NCI-H146 (cell line): Measurements from ENCODE around the gene RPL29.

Source experiments
- DNase-seq: peaks from one replicate; lab custom pipeline; 2025; lab: John Stamatoyannopoulos, UW

RPL29 gene

DNA sequence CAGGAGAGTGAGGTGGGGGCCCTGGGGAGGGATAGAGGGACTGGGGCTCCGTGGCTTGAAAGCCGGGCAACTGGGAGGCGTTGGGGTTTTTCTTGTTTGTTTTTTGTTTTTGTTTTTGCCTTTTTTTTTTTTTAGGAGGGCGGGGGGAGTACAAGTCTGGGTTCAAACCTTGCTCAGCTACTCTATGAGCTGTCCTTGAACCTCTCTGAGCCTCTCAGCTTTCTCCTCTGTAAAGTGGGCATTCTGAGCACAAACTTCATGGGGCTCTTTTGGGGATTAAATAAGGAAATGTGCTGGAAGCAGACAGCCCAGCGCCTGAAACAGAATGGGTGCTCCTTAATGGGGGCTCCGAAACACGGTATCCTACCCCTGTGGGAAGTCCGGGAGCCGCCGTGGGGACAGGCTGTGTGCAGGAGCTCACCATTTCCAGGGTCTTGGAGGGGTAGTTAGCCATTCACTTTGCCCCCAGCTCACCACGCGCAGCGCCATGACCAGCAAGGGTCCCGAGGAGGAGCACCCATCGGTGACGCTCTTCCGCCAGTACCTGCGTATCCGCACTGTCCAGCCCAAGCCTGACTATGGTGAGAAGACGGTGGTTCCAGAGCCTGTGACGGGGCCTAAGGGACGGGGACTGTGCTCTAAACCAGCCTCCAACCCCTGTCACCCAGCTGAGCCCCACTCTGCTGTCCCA lies 12.0 kb downstream of the RPL29 start:
- DNase-seq: no peak

DNA sequence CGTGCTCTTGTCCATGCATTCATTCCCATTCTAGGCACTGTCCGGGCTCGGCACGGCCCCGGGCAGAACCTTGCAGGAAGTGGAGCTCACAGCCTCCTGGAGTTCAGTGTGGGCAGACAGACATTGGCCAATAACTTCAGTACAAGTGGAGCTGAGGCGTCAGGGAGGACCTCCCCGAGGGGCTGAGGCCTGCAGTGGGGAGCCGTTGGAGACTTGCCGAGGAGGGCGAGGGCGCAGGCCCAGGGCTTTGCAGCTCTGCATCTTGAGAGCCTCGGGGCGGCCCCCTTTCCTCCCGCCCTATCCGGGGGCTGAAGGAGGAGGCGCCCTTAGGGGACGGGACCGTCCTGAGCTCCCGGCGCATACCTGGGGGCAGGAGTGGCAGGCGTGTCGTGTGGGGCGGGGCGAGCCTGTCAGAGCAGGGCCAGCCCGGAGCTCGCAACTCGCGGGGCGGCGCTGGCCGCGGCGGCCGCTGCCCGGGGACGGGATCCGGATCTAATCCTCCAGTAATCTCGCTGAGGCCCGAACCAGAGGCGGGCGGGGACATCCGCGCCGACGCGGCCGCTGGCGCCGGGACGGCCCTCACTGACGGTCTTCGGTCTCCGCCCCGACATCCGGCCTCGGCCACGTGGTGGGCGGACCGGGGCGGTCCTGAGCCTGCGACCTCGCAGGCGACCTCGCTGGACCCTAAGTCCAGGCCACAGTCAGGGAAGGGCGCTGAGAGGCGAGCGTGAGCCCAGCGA lies 12.7 kb downstream of the RPL29 start, which contains the start of gene ACY1:
ACY1 (plus strand) TSS at position 698 of the 740 bp plus-strand sequence. CDS start 530 bp downstream, outside the sequence.
- DNase-seq: peak; percentile 67

DNA sequence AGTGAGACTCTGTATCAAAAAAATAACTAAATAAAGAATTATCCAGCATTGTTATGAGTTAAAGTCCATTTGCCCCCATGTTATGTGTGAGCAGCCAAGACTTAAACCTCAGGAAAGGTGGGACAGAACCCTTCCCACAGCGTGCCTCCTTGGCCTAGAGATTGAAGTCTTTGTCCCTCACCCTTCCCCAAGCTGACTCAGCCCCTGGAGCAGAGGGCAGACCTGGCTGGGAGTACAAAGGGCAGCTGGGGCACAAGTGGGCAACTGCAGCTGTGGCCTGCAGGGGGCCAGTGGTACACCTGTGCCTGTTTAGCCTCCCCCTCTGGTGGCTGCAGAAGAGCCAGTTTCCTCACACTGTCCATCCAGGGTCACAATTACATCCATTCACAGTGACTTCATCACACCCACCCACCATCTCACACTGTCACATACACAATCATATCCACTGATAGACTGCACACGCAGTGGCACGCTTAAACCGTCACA lies 13.3 kb downstream of the RPL29 start:
- DNase-seq: peak; percentile 71

DNA sequence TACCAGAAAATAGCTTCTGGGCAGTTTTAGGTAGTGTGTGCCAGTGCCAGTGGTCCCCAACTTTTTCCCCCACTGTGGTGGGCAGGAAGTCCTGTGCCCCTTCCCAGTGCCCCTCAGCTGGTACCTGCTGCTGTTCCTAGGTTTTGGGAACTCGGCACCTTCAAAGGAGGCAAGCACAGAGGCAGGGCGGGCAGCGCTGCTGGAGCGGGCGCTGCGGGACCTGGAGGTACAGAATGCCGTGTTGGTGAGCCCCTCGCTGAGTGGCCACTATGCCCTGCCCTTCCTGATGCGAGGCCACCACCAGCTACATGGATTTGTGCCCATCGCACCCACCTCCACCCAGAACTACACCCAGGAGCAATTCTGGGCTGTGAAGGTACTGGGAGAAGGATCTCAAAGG lies 15.4 kb downstream of the RPL29 start:
- DNase-seq: no peak

DNA sequence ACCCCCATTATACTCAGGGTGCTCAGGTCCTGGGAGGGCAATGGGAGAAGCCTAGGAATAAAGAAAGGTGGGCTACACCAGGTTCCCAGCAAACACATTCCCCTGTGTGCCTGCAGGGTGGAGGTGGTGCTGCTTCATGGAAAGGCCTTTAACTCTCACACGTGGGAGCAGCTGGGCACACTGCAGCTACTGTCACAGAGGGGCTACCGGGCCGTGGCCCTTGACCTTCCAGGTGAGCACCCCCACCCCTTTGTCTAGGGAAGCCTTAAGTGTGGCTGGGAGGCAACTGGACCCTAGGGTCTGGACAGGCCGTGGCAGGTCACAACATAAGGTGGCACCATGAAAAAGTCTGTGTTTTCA lies 17.6 kb downstream of the RPL29 start:
- no peak for DNase-seq

DNA sequence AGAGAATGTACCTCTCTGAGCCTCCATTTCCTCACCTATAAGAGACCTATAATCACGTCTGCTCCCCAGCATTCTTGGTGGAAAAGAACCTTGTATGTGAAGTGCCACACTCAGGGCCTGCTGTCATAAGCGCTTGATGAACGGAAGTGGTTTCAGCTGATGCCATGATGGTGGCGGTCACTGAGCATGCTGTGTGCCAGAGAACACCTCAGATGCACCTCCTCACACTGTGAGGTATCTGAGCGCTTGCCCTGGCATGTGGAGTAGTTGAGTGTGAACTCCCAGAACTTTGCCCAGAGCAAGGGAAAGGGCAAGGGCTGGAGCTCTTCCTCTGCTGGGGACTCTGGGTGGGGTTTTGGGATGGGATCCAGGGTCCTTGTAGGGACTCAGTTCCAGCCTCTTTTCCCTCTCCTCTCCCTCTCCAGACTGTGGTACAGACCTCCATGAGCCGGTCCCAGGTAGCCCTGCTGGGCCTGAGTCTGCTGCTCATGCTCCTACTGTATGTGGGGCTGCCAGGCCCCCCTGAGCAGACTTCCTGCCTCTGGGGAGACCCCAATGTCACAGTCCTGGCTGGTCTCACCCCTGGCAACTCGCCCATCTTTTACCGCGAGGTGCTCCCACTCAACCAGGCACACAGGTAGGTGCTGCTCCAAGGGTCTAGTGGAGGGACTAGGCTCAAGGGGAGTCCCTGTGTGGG lies 18.1 kb downstream of the RPL29 start:
- no peak for DNase-seq

DNA sequence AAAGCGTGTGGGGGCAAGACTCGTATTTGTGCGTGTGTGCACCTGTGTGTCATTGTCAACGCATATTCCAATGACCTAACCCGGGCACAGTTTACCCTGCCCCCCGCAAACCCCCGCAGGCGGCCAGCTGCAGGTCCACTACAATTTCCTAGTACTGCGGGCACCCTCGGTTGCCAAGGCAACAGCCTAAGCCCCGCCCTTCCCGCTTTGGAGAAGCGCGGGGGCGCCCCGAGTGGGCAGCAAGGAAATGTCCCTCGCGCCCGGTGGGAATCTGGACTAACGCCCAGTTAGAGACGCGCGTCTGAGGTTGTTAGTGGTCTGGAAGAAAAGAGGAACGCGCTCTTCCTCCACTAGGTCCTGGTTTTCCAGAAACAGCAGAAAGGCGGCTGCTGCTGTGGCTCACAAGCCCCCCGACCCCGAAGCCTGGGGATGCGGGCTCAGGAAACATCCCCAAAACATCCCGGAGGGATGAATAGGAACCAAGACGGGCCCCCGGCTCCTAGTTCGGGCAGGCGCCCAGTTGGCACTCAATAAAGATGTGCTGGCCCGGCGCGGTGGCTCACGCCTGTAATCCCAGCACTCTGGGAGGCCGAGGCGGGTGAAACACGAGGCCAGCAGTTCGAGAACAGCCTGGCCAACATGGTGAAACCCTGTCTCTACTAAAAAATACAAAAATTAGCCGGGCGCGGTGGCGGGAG lies 19.7 kb downstream of the RPL29 start:
- DNase-seq: peak; percentile 77

DNA sequence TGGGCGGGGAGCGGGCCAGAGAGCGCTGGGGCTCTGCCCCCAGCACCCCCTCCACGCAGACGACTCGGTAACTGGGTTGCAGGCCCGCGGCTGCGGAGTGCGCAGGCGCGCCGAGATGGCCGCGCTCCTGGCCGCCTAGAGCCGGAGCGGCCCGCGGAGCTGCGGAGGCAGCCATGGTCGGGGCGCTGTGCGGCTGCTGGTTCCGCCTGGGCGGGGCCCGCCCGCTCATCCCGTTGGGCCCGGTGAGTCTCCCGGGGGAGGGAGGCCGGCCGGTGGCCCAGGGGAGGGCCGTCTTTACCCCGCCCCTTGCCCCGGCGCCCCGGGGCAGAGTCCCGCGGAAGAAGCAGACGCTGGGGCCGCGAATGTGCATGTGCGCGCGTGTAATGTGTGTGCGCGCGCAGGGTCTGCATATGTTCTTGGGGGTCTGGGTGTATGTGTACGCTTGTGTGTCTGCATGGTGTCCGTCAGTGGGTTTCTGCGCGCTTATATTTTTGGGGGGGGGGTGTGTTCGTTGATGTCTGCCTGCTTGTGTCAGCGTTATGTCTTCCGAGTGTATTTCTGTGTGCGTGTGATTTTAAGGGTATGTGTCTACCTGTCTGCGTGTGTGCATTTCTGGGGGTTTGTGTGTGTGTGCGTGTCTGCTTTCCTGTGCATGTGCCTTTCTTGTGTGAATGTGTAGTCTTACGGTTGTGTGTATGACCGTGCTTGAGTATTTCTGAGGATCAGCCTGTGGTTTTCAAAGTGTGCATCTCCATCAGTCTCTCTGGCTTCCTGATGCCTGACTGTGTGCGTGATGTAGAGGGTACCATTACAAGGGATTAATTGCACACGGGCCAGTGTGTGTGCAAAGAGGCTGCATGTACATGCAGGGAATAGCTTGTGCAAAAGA lies 20.5 kb downstream of the RPL29 start, which contains the start of gene ABHD14A:
ABHD14A (plus strand) TSS at position 102 of the 889 bp plus-strand sequence; CDS start at position 174, 72 bp downstream.
- peak; percentile 61 for DNase-seq

DNA sequence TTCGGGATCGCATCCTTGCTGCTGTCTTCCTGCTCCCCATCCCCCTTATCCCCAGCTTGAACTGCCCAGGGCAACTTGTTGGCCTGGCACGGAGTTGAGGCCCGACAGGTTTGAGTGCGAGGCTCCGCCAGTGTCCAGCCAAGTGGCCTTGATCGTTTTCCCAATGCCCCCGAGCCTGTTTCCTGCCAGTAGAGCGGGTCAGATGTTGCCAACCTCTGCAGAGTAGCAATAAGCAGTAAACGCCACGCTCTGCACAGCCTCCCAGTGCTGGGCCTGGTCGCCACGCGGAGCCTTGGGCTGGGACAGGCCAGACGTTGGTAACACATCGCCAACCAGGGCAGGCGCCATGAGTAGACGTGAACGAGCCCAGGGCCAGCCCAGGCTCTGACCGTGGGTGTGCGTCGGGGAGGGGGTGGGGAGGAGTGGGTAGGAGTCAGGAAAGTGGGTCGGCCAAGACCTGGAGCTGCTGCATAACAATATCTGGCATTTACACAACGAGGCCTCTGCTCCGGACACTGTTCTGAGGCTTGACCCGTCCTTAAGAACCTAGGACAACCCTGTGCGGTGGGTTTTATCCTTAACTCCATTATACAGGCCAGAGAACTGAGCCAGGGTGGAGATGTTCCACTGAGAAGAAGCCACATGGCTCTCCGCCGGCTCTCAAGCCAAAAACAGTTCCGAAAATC lies 21.3 kb downstream of the RPL29 start:
- peak; percentile 44 for DNase-seq

DNA sequence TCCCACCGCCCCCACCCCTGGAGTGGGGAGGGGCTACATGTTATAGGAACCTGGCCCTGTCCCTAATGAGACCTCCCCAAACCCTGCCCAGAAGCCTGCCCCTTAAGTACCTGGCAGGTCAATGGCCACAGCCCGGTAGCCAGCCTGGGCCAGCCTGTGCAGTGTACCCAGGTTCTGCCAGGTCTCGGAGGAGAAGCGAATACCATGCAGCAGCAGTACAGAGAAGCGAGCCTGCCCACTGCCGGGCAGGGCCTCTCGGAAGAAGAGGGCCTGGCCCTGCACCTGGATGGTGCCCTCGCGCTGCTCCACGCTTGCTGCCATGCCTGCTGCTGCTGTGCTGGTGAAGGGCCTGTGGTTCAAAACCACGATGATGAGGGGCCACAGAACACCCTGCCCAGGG lies 24.3 kb downstream of the RPL29 start:
- DNase-seq: no peak

DNA sequence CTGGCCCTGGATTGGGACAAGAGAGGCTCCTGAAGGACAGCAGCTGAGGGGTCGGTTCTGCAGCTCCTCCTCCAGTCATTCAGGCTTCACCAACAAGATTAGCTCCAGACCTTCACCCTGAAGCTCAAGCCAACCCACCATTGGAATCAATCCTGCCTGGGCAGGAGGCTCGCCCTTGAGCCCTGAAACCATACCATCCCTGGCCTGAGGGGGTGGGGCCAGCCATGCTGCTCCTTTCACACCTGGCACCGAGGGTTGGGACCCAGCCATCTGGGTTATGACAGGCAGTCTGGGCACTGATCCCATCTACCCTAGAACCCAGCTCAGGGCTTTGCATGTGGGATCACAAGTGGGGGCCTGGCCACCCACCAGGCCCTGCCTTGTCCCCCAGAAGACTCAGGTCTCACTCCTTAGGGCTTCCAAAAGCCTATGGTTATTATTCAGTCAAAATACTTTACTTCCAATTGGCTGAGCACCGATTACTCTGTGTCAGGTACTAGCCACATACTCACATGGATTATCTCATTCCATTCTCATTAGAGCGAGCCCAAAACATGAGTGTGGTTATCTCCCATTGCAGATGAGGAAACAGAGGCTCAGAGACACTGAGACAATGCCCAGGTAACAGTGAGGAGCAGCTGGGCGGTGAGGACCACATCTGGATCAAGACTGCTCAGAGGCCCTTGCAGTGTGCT lies 24.9 kb downstream of the RPL29 start:
- DNase-seq: no peak

DNA sequence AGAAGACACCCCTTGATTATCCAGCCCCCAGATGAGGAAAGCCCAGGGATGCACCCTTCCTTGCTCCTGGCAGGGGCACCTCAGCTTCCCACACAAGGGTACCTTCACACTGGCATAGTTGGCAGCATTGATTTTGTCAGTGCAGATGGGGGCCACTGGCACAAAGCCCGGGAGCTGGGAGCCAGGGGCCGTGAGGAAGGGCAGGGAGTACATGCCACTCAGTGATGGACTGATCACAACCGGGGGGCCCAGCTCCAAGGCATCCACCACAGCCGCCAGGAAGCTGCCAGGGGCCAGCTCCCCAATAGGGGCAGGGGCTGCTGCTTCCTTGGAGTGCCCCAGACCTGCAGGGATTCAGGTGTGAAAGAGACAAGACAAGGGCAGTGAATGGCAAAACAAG lies 25.9 kb downstream of the RPL29 start:
- DNase-seq: no peak

DNA sequence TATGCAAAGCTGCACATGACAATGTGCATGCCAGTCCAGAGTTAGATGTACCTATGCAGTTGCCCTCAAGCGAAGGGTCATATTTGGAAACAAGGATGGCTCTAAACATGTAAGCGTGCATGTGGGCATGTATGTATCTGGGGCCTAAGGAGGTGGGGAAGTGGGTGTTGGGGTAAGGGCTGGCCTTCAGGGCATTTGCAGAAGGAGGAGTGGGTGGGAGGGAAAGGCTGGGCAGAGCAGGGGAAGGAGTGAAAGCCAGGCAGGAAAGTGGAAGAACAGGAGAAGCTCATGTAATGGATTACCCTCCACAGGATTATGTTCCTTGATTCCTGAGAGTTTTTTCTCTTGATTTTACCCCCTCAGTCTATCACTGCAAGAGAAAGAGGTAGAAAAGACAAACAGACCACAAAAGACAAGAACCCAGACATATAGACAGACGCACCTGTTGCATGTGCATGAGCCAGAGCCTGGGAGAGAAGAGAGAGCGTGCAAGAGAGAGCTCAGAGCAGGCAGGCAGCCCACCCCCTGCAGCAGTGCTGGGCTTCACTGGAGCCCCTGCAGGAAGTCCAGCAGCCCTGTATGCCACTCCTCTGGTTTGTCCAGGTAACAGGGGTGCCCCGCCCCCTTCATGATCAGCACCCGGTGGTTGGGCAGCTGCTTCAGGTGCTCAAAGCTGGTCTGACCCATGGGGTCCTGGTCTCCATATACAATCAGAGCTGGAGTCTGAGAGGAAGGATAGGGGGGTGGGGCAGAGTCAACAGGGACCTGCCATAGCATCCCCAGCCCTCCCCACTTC lies 26.6 kb downstream of the RPL29 start:
- DNase-seq: no peak

DNA sequence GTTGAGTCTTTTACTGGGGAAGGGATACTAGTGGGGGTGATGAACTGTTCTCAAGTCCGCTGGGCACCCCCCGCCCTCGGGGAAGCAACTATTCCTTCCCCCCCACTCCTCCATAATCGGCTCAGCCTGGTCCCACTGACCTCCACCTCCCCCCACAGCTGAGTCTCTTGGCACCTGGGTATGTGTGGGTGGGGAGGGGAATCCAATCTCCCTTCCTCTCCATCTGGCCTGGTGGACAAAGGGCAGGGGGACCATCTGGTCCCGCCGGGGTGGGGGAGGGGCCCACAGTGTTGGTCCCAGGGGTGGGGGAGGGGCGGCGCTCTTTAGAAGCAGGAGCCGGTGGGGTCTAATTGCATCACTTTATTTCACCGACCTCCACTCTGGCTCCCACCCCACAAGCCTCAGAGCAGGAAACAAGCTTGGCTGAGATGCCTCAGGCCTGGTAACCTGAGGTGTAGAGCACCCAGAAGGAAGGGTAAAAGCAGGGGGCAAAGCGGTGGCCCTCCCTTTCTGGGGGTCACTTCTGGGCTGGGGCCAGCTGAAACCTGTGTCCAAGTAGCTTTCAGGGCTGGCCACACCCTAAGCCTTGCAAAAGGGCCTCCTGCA lies 27.4 kb downstream of the RPL29 start:
- peak; percentile 28 for DNase-seq

DNA sequence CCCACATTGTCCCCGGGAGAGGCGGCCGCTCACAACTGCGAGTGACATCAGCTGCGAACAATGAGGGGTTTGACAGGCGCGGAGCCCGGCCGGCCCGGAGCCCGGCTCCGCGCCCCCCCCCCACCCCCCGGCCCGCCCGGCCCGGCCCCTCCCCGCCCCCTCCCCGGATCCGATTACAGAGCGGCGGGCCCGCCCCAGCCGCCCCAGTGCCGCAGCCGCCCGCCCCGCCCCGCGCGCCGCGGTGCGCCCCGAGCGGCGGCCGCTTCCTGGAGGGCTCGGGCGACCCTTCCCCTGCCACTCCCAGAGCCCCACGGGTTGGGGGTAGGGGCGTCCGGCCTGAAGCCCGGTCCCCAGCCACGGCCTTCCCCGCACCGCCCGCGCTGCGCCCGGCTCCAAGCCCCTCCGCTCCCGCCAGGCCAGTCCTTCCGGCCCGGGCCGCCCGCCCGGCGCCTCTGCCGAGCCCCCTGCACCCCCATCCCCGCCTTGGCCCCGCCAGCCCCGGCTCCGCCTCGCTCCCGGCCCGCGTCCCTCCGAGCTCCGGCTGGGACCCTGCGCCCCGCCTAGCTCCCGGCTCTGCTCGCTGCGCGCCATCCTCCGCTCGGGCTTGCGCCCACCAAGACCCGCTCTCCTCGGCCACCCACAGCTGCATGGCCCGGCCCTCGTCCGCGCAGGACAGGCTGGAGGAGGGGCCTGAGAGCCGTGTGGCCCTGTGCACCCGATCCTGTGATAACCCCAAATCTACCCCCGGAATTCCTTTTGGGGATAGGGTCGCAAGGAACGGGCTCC lies 28.1 kb downstream of the RPL29 start, which contains the start of gene PCBP4:
PCBP4 (minus strand) TSS at position 71 of the 786 bp plus-strand sequence. CDS start 6,214 bp downstream, outside the sequence.
- peak; percentile 56 for DNase-seq

DNA sequence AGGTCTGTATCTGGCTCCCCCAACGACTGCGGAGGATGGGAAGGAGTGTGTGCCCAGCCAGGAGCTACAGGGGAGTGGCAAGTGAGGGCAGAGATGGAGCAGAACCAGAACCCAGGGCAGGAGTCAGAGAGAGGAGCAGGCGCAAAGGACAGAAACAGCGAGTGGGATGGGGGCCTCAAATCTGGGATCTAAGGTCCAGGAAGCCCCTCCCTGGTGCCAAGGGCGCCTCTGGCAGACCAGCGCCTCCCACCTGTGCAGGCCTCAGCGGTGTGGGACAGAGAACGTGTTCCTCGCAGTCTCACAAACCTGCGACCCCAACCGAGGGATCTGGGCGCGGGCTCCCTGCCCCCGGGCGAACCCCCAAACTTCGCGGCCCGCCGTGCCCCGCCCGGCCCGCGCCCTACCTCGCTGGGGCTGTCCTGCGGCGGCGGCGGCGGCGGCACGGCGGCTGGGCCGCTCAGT lies 28.7 kb downstream of the RPL29 start:
- DNase-seq: peak; percentile 20

DNA sequence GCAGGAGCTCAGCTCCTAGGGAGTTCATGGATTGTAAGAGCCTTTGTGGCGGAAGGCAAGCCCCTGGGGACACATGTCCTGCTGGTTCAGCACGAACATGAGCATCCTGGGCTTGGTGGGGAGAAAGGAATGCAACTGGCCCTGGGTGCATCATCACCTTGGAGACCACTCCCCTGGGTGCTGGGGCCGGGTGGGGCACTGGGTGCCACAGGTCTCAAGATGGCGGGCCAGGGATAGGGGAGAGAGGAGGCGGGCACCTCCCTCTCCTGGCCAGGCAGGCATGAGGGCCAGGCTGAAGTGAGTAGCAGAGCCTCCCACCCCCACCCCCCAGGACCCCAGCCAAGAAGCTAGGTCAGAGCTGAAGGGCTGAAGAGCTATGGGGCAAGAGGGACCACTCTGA lies 29.2 kb downstream of the RPL29 start:
- peak; percentile 20 for DNase-seq
